Osteoblast (primary cell): ENCODE results near the gene KIF26B. TPM values are rescaled to one million over a fixed set of nuclear protein-coding genes. Genes with fewer than 3 reads are reported as not detected.

ENCODE experiments used
- DNase-seq: peaks from one replicate; pipeline ENCODE4 v3.0.0; 2011; ENCODE audit warnings: low spot score, mixed read lengths; ENCODE audit not compliant: insufficient read length; ENCODE audit errors: missing footprints
- H2AFZ ChIP-seq: 2 replicates; pipeline ENCODE4 v1.6.0; 2011; ENCODE audit warnings: mild to moderate bottlenecking, low read length
- H3K27ac ChIP-seq: 2 replicates; pipeline ENCODE4 v1.5.1; 2011; ENCODE audit warnings: mild to moderate bottlenecking, low read depth, low read length, moderate library complexity
- H3K27me3 ChIP-seq: 2 replicates; pipeline ENCODE4 v1.6.0; 2012; ENCODE audit warnings: mild to moderate bottlenecking, control low read depth, inconsistent platforms, low read length, moderate library complexity; ENCODE audit not compliant: insufficient read depth
- H3K36me3 ChIP-seq: 2 replicates; pipeline ENCODE4 v1.5.1; 2011; ENCODE audit warnings: mild to moderate bottlenecking, low read length, control low read depth, moderate library complexity; ENCODE audit not compliant: insufficient read depth
- H3K4me1 ChIP-seq: 2 replicates; pipeline ENCODE4 v1.5.1; 2011; ENCODE audit warnings: mild to moderate bottlenecking, low read length, control low read depth, moderate library complexity; ENCODE audit not compliant: insufficient read depth
- H3K4me2 ChIP-seq: 2 replicates; pipeline ENCODE4 v1.6.0; 2011; ENCODE audit warnings: mild to moderate bottlenecking, low read length; ENCODE audit not compliant: insufficient read depth
- H3K4me3 ChIP-seq: fragments of 200-600 bp; sonication (generic); 3 replicates; pipeline ENCODE4 v1.5.1; 2012; ENCODE audit warnings: mild to moderate bottlenecking, low read length, inconsistent platforms; ENCODE audit not compliant: insufficient read depth
- H3K79me2 ChIP-seq: 2 replicates; pipeline ENCODE4 v1.6.0; 2012; ENCODE audit warnings: mild to moderate bottlenecking, low read length, control low read depth, inconsistent platforms; ENCODE audit not compliant: insufficient read depth
- H3K9me3 ChIP-seq: 2 replicates; pipeline ENCODE4 v1.5.1; 2011; ENCODE audit warnings: low read depth, low read length, control low read depth
- H4K20me1 ChIP-seq: 2 replicates; pipeline ENCODE4 v1.6.0; 2012; ENCODE audit warnings: mild to moderate bottlenecking, low read length, control low read depth; ENCODE audit not compliant: insufficient read depth
- CTCF ChIP-seq: IDR thresholded peaks from 2 replicates; pipeline ENCODE4 v1.5.1; 2011; ENCODE audit warnings: mild to moderate bottlenecking, low read depth, low read length, moderate library complexity; ENCODE audit errors: extremely low read depth
- total RNA-seq: library from RNA; depleted of rRNA; stranded (reverse); fragments of >200 nt; gene quantifications from 2 replicates; pipeline ENCODE4 v1.2.3, GENCODE V29; 2012

The KIF26B gene
- total RNA-seq, 1 donor, result 22.1 TPM

- Histone ChIP-seq H3K36me3 (no peaks in the 10 kb centered on the region), H3K9me3 (no peaks in the 10 kb centered on the region), H3K4me1 (no peaks in the 10 kb centered on the region), H4K20me1 (no peaks in the 10 kb centered on the region), H3K4me2 (no peak overlapping the region), H2AFZ (no peak overlapping the region), H3K4me3 (no peak overlapping the region), H3K79me2 (no peaks in the 10 kb centered on the region), H3K27ac (no peak overlapping the region), H3K27me3 (peaks cover 11% of the 10 kb centered on the region)
- no peak for DNase-seq
- TF ChIP-seq CTCF, result no peak
Measured at GRCh38 chr1:245142976-245143375, 11.8 kb upstream of the KIF26B start.

GRCh38 chr1:245143849-245144248, 10.9 kb upstream of the KIF26B start:
- no peaks in the 10 kb centered on the region for H3K36me3 ChIP-seq
- no peak for TF ChIP-seq CTCF
- no peak overlapping the region for H2AFZ ChIP-seq
- H3K79me2 ChIP-seq, result no peaks in the 10 kb centered on the region
- peaks cover 18% of the 10 kb centered on the region for H3K27me3 ChIP-seq
- H3K9me3 ChIP-seq, result no peaks in the 10 kb centered on the region
- H4K20me1 ChIP-seq, result no peaks in the 10 kb centered on the region
- no peak overlapping the region for H3K4me2 ChIP-seq
- H3K4me1 ChIP-seq, result no peaks in the 10 kb centered on the region
- no peak overlapping the region for H3K27ac ChIP-seq
- DNase-seq, result no peak
- H3K4me3 ChIP-seq, result no peak overlapping the region

- TF ChIP-seq CTCF, result no peak
- Histone ChIP-seq H3K9me3 (no peaks in the 10 kb centered on the region), H3K36me3 (no peaks in the 10 kb centered on the region), H2AFZ (no peak overlapping the region), H3K4me3 (no peak overlapping the region), H3K27me3 (peaks cover 24% of the 10 kb centered on the region), H3K4me2 (no peak overlapping the region), H3K27ac (no peak overlapping the region), H4K20me1 (no peaks in the 10 kb centered on the region), H3K79me2 (no peaks in the 10 kb centered on the region), H3K4me1 (no peaks in the 10 kb centered on the region)
- no peak for DNase-seq
Measured at GRCh38 chr1:245148069-245148468, 6.7 kb upstream of the KIF26B start.

- no peaks in the 10 kb centered on the region for H3K9me3 ChIP-seq
- TF ChIP-seq CTCF, result no peak
- H3K79me2 ChIP-seq, result no peaks in the 10 kb centered on the region
- no peak overlapping the region for H2AFZ ChIP-seq
- no peak for DNase-seq
- no peaks in the 10 kb centered on the region for H4K20me1 ChIP-seq
- no peaks in the 10 kb centered on the region for H3K36me3 ChIP-seq
- peaks cover 27% of the 10 kb centered on the region for H3K27me3 ChIP-seq
- no peak overlapping the region for H3K4me2 ChIP-seq
- H3K4me3 ChIP-seq, result no peak overlapping the region
- H3K4me1 ChIP-seq, result peaks cover 8% of the 10 kb centered on the region
- no peak overlapping the region for H3K27ac ChIP-seq
Measured at GRCh38 chr1:245148861-245149260, 5.9 kb upstream of the KIF26B start.
